GM12878 (cell line): ENCODE results near the gene NDUFA11. TPM values are rescaled to one million over a fixed set of nuclear protein-coding genes. Genes with fewer than 3 reads are reported as not detected.

ENCODE experiments used
- BMI1 ChIP-seq: fragments of 450-650 bp; IDR thresholded peaks from 2 replicates; pipeline ENCODE4 v1.6.1; 2016; ENCODE audit warnings: mild to moderate bottlenecking, moderate library complexity, borderline replicate concordance
- CBX5 ChIP-seq: sonication (generic); IDR thresholded peaks from 2 replicates; pipeline ENCODE4 v1.6.1; 2016; ENCODE audit warnings: low read depth, moderate library complexity, mild to moderate bottlenecking, inconsistent platforms
- EGR1 ChIP-seq, 2 experiments: IDR thresholded peaks; 1 replicate in 1 of 2; 2 replicates in 1 of 2; pipeline ENCODE4 v1.6.1; 2011 to 2012; ENCODE audit warnings: low read depth in 2 of 2, low read length in 2 of 2, borderline replicate concordance in 1 of 2, mild to moderate bottlenecking in 1 of 2, moderate library complexity in 1 of 2
- ETV6 ChIP-seq, 2 experiments: fragments of 450-650 bp in 1 of 2; IDR thresholded peaks in 1 of 2; conservative IDR thresholded peaks in 1 of 2; 2 replicates each; pipeline ENCODE4 v1.6.1; 2014; ENCODE audit warnings: antibody characterized with exemption in 1 of 2, borderline replicate concordance in 1 of 2, low read depth in 1 of 2, mild to moderate bottlenecking in 1 of 2, moderate library complexity in 1 of 2
- GABPA ChIP-seq: IDR thresholded peaks from 2 replicates; pipeline ENCODE4 v1.6.1; 2014; ENCODE audit warnings: antibody characterized with exemption, low read depth, mild to moderate bottlenecking, inconsistent platforms
- HDAC6 ChIP-seq: fragments of 200-600 bp; sonication (generic); IDR thresholded peaks from one replicate; pipeline ENCODE4 v1.8.0; 2017; ENCODE audit warnings: antibody characterized with exemption; ENCODE audit not compliant: unreplicated experiment
- KAT2A ChIP-seq: conservative IDR thresholded peaks from 2 replicates; pipeline ENCODE4 v1.6.1; 2011; ENCODE audit warnings: low read depth, low read length; ENCODE audit not compliant: control insufficient read depth
- MEF2B ChIP-seq: fragments of 450-650 bp; IDR thresholded peaks from 2 replicates; pipeline ENCODE4 v1.6.1; 2018; ENCODE audit warnings: mild to moderate bottlenecking, moderate library complexity; ENCODE audit not compliant: partially characterized antibody, poor library complexity, severe bottlenecking
- NFIC ChIP-seq: IDR thresholded peaks from 2 replicates; pipeline ENCODE4 v1.6.1; 2012; ENCODE audit warnings: low read depth, mild to moderate bottlenecking, inconsistent platforms, low read length, moderate library complexity
- NRF1 ChIP-seq: conservative IDR thresholded peaks from 2 replicates; pipeline ENCODE4 v1.6.1; 2011; ENCODE audit warnings: mild to moderate bottlenecking, low read depth, low read length, improper control_type of control experiment
- PAX5 ChIP-seq: IDR thresholded peaks from 2 replicates; pipeline ENCODE4 v1.6.1; 2011; ENCODE audit warnings: low read depth, low read length, borderline replicate concordance
- POLR2A ChIP-seq: IDR thresholded peaks from 2 replicates; pipeline ENCODE4 v1.6.1; 2011; ENCODE audit warnings: low read depth, mild to moderate bottlenecking, low read length
- SMAD1 ChIP-seq: fragments of 450-650 bp; IDR thresholded peaks from 2 replicates; pipeline ENCODE4 v1.6.1; 2018; ENCODE audit warnings: mild to moderate bottlenecking, low read depth; ENCODE audit not compliant: partially characterized antibody
- SMAD5 ChIP-seq: IDR thresholded peaks from 2 replicates; pipeline ENCODE4 v1.6.1; 2016; ENCODE audit warnings: antibody characterized with exemption, low read depth
- SPI1 ChIP-seq: IDR thresholded peaks from 2 replicates; pipeline ENCODE4 v1.6.1; 2011; ENCODE audit warnings: low read depth, mild to moderate bottlenecking, low read length, moderate library complexity, borderline replicate concordance; ENCODE audit not compliant: insufficient read depth
- SREBF1 ChIP-seq: IDR thresholded peaks from 2 replicates; pipeline ENCODE4 v1.6.1; 2012; ENCODE audit warnings: mild to moderate bottlenecking, low read length
- WRNIP1 ChIP-seq: IDR thresholded peaks from 2 replicates; pipeline ENCODE4 v1.6.1; 2011; ENCODE audit warnings: low read depth, low read length, improper control_type of control experiment, borderline replicate concordance
- ZNF274 ChIP-seq: IDR thresholded peaks from one replicate; pipeline ENCODE4 v1.8.0; 2011; ENCODE audit not compliant: insufficient read length, insufficient read depth
- ZSCAN29 ChIP-seq: fragments of 450-650 bp; IDR thresholded peaks from 2 replicates; pipeline ENCODE4 v1.6.1; 2017; ENCODE audit warnings: mild to moderate bottlenecking, moderate library complexity
- ZZZ3 ChIP-seq: IDR thresholded peaks from 2 replicates; pipeline ENCODE4 v1.6.1; 2011; ENCODE audit warnings: low read depth; ENCODE audit not compliant: control insufficient read depth, insufficient read length
- polyA plus RNA-seq, 11 experiments: library from polyadenylated mRNA; depleted of rRNA in 4 of 11; unstranded in 6 of 11; stranded (reverse) in 5 of 11; fragments of >200 nt; fragmentation: Nextera tagmentation in 4 of 11; fragmentation: Illumina TruSeq in 1 of 11; extraction: Ambion mirVana in 4 of 11; extraction: Trizol in 1 of 11; gene quantifications; 1 replicate in 1 of 11; 2 replicates in 10 of 11; pipeline versions ENCODE4 v1.2.1 to v1.2.3, GENCODE V29; 2011 to 2016; ENCODE audit warnings: inconsistent platforms in 2 of 11, missing spikeins in 2 of 11, low read depth in 1 of 11
- total RNA-seq, 4 experiments: library from RNA; depleted of rRNA in 3 of 4; stranded (reverse); fragments of >200 nt in 3 of 4; fragmentation: Illumina TruSeq in 1 of 4; extraction: Trizol in 1 of 4; gene quantifications; 2 replicates each; pipeline versions ENCODE4 v1.2.1 to v1.2.3, GENCODE V29; 2013 to 2021
- TF ChIP-seq, protein P1 (sequence below): fragments of 450-650 bp; IDR thresholded peaks from 2 replicates; pipeline ENCODE4 v1.6.1; 2014; ENCODE audit warnings: mild to moderate bottlenecking
- TF ChIP-seq, protein P2 (sequence below): fragments of 450-650 bp; IDR thresholded peaks from 2 replicates; pipeline ENCODE4 v1.6.1; 2018; ENCODE audit warnings: mild to moderate bottlenecking, low read depth, moderate library complexity; ENCODE audit not compliant: partially characterized antibody
- TF ChIP-seq, protein P3 (sequence below): IDR thresholded peaks from 2 replicates; pipeline ENCODE4 v1.6.1; 2012; ENCODE audit warnings: low read depth, low read length, improper control_type of control experiment
- TF ChIP-seq, protein P4 (sequence below): IDR thresholded peaks from 2 replicates; pipeline ENCODE4 v1.6.1; 2011; ENCODE audit warnings: borderline replicate concordance, low read depth, mild to moderate bottlenecking, moderate library complexity, mixed read lengths, low read length; ENCODE audit not compliant: insufficient read depth; ENCODE audit errors: extremely low read length

NDUFA11 gene
- total and polyA plus RNA-seq, 10 of the 15 experiments (the other 5 are each of a cell fraction or from before 2014, with no cell fraction given): 108 to 600 (median 289) TPM

DNA sequence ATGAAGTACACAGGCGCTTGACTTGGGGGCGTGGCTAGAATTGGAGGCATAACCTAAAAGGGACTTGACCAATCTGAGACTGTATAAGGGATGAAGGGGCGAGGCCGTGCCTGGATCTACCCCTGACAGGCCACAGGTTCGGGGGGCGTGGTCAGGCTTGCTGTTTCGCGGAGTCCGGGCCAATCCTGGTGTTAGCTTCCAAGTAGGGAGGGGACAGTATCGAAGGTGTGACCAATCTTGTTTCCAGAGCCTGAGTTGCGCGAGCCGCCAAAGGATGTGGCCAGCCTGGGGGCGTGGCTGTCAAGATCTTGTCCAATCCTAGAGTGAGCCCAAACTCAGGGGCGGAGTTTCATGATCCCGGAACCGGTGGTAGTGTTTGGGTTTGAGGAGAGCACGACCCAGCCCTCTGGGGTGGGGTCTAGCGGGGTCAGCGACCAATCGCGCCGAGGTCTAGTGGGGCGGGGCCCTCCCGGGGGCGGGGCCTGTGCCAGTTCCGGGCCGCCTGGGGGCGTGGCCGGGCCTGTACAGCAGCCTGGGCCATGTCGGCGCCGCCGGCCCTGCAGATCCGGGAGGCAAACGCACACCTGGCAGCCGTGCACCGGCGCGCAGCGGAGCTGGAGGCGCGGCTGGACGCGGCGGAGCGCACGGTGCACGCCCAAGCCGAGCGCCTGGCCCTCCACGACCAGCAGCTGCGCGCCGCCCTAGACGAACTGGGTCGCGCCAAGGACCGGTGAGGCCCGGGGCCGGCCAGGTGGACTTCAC, 943 bp upstream of the NDUFA11 start, which contains the start of gene VMAC (continued):
- no peak for TF ChIP-seq WRNIP1
- no peak for TF ChIP-seq SREBF1
- no peak for TF ChIP-seq EGR1 (IDR thresholded peaks at IDR 0.05; ENCODE audit: borderline replicate concordance in 1 of 2, low read depth in 2 of 2, low read length in 2 of 2)
- no peak for TF ChIP-seq BMI1
- no peak for TF ChIP-seq SMAD1
- no peak for TF ChIP-seq ETV6 (conservative IDR thresholded peaks at IDR 0.05 in 1 of 2, IDR thresholded peaks at IDR 0.05 in 1 of 2; ENCODE audit: borderline replicate concordance in 1 of 2, low read depth in 1 of 2)
- TF ChIP-seq ZSCAN29: 0 out of 2 replicates have a peak, but pooled peaks have one; percentile 49
- TF ChIP-seq CBX5: no peak
- TF ChIP-seq GABPA: no peak
- TF ChIP-seq NRF1: peak; percentile 72
- TF ChIP-seq, protein P1, sequence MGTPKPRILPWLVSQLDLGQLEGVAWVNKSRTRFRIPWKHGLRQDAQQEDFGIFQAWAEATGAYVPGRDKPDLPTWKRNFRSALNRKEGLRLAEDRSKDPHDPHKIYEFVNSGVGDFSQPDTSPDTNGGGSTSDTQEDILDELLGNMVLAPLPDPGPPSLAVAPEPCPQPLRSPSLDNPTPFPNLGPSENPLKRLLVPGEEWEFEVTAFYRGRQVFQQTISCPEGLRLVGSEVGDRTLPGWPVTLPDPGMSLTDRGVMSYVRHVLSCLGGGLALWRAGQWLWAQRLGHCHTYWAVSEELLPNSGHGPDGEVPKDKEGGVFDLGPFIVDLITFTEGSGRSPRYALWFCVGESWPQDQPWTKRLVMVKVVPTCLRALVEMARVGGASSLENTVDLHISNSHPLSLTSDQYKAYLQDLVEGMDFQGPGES: peak; percentile 70
- TF ChIP-seq HDAC6: no peak
- TF ChIP-seq, protein P2, sequence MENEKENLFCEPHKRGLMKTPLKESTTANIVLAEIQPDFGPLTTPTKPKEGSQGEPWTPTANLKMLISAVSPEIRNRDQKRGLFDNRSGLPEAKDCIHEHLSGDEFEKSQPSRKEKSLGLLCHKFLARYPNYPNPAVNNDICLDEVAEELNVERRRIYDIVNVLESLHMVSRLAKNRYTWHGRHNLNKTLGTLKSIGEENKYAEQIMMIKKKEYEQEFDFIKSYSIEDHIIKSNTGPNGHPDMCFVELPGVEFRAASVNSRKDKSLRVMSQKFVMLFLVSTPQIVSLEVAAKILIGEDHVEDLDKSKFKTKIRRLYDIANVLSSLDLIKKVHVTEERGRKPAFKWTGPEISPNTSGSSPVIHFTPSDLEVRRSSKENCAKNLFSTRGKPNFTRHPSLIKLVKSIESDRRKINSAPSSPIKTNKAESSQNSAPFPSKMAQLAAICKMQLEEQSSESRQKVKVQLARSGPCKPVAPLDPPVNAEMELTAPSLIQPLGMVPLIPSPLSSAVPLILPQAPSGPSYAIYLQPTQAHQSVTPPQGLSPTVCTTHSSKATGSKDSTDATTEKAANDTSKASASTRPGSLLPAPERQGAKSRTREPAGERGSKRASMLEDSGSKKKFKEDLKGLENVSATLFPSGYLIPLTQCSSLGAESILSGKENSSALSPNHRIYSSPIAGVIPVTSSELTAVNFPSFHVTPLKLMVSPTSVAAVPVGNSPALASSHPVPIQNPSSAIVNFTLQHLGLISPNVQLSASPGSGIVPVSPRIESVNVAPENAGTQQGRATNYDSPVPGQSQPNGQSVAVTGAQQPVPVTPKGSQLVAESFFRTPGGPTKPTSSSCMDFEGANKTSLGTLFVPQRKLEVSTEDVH: no peak
- TF ChIP-seq, protein P3, sequence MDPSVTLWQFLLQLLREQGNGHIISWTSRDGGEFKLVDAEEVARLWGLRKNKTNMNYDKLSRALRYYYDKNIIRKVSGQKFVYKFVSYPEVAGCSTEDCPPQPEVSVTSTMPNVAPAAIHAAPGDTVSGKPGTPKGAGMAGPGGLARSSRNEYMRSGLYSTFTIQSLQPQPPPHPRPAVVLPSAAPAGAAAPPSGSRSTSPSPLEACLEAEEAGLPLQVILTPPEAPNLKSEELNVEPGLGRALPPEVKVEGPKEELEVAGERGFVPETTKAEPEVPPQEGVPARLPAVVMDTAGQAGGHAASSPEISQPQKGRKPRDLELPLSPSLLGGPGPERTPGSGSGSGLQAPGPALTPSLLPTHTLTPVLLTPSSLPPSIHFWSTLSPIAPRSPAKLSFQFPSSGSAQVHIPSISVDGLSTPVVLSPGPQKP: peak; percentile 43; the same call in 1 of the 2 replicates
- TF ChIP-seq, protein P4, sequence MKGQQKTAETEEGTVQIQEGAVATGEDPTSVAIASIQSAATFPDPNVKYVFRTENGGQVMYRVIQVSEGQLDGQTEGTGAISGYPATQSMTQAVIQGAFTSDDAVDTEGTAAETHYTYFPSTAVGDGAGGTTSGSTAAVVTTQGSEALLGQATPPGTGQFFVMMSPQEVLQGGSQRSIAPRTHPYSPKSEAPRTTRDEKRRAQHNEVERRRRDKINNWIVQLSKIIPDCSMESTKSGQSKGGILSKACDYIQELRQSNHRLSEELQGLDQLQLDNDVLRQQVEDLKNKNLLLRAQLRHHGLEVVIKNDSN: no peak
- TF ChIP-seq ZZZ3: no peak
- TF ChIP-seq SPI1: no peak
- no peak for TF ChIP-seq KAT2A
- no peak; the same call in 1 of the 2 replicates for TF ChIP-seq PAX5
- TF ChIP-seq MEF2B: no peak
- TF ChIP-seq SMAD5: no peak
- TF ChIP-seq POLR2A: peak; percentile 92
- TF ChIP-seq ZNF274: no peak
- no peak for TF ChIP-seq NFIC
